GM19099 (cell line): Measurements from ENCODE around the gene MUC21.

Experiments used
- POLR2A ChIP-seq: IDR thresholded peaks from 3 replicates; pipeline ENCODE4 v1.6.1; 2011; ENCODE audit warnings: low read depth; ENCODE audit not compliant: insufficient read length; ENCODE audit errors: extremely low read depth

Gene MUC21

GRCh38 chr6:30960907-30961673, 22.4 kb upstream of the MUC21 start:
- no peak for TF ChIP-seq POLR2A

- no peak for TF ChIP-seq POLR2A
These were observed 20.8 kb upstream of the MUC21 start for GRCh38 chr6:30962716-30963115.

GRCh38 chr6:30963641-30964040, 19.9 kb upstream of the MUC21 start:
- no peak for TF ChIP-seq POLR2A

GRCh38 chr6:30964075-30964474, 19.4 kb upstream of the MUC21 start:
- no peak for TF ChIP-seq POLR2A

- TF ChIP-seq POLR2A = no peak
These were observed 18.3 kb upstream of the MUC21 start for GRCh38 chr6:30965140-30965601.

- no peak for TF ChIP-seq POLR2A
These were observed 17.4 kb upstream of the MUC21 start for GRCh38 chr6:30966154-30966553.

GRCh38 chr6:30970946-30971345, 12.6 kb upstream of the MUC21 start:
- TF ChIP-seq POLR2A = no peak

- TF ChIP-seq POLR2A = no peak
These were observed 10.7 kb upstream of the MUC21 start for GRCh38 chr6:30972816-30973215.

- TF ChIP-seq POLR2A = no peak
These were observed 8.8 kb upstream of the MUC21 start for GRCh38 chr6:30974490-30975252.

- no peak for TF ChIP-seq POLR2A
These were observed 4.4 kb upstream of the MUC21 start for GRCh38 chr6:30979141-30979540.

- TF ChIP-seq POLR2A = no peak
These were observed 3.8 kb upstream of the MUC21 start for GRCh38 chr6:30979690-30980089.

GRCh38 chr6:30981942-30982772, 1.4 kb upstream of the MUC21 start:
- TF ChIP-seq POLR2A = no peak

GRCh38 chr6:30985490-30985889, 2.0 kb downstream of the MUC21 start:
- TF ChIP-seq POLR2A = no peak

GRCh38 chr6:30987304-30987703, 3.8 kb downstream of the MUC21 start:
- TF ChIP-seq POLR2A = no peak

GRCh38 chr6:30988209-30988825, 4.8 kb downstream of the MUC21 start:
- TF ChIP-seq POLR2A = no peak

- TF ChIP-seq POLR2A = no peak
These were observed 7.0 kb downstream of the MUC21 start for GRCh38 chr6:30990422-30991086.
